ENCODE data around the gene FBXL22. TPM values are rescaled to one million over a fixed set of nuclear protein-coding genes. Genes with fewer than 3 reads are reported as not detected.
"Not testable (repeated sequence)": the region's sequence is repeated elsewhere in the genome, so short reads cannot be mapped to it uniquely, and the experiment has no call there.

Gene FBXL22
- total RNA-seq, 1 donor from 2014 or later: 0.34 TPM

DNA sequence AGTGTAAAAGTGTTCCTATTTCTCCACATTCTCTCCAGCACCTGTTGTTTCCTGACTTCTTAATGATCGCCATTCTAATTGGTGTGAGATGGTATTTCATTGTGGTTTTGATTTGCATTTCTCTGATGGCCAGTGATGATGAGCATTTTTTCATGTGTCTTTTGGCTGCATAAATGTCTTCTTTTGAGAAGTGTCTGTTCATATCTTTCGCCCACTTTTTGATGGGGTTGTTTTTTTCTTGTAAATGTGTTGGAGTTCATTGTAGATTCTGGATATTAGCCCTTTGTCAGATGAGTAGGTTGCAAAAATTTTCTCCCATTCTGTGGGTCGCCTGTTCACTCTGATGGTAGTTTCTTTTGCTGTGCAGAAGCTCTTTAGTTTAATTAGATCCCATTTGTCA is 20.4 kb downstream of the FBXL22 start:
- not testable (repeated sequence) for H3K4me3 Mint-ChIP-seq (ENCODE audit: unreplicated experiment); H3K4me1 Mint-ChIP-seq (ENCODE audit: low read depth, unreplicated experiment); H3K9ac ChIP-seq (ENCODE audit: low read length); H3K9me3 ChIP-seq (ENCODE audit: insufficient read depth, low read depth, low read length); H2AFZ ChIP-seq (ENCODE audit: low read depth, low read length); H3K36me3 ChIP-seq (ENCODE audit: insufficient read depth, low read length); H4K20me1 ChIP-seq (ENCODE audit: insufficient read depth, low read length); DNase-seq (ENCODE audit: low read depth); H3K9me3 Mint-ChIP-seq (ENCODE audit: unreplicated experiment); H3K4me2 ChIP-seq (ENCODE audit: low read length); H3K4me1 ChIP-seq (ENCODE audit: insufficient read depth, low read length); H3K27me3 Mint-ChIP-seq (ENCODE audit: low read depth, unreplicated experiment); H3K27me3 ChIP-seq (ENCODE audit: insufficient read depth, low read length); FAIRE-seq; H3K79me2 ChIP-seq (ENCODE audit: insufficient read depth, low read length); H3K27ac ChIP-seq (ENCODE audit: low read depth, low read length); H3K27ac Mint-ChIP-seq (ENCODE audit: unreplicated experiment); H3K4me3 ChIP-seq (ENCODE audit: insufficient read depth, low read depth, low read length)
- peaks cover 27% of the 10 kb centered on the region for H3K36me3 Mint-ChIP-seq (ENCODE audit: low read depth, unreplicated experiment)

DNA sequence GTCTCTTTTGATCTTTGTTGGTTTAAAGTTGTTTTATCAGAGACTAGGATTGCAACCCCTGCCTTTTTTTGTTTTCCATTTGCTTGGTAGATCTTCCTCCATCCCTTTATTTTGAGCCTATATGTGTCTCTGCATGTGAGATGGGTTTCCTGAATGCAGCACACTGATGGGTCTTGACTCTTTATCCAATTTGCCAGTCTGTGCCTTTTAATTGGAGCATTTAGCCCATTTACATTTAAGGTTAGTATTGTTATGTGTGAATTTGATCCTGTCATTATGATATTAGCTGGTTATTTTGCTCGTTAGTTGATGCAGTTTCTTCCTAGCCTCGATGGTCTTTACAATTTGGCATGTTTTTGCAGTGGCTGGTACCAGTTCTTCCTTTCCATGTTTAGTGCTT is 23.6 kb downstream of the FBXL22 start:
- H3K4me1 Mint-ChIP-seq (ENCODE audit: low read depth, unreplicated experiment); FAIRE-seq; H3K27ac Mint-ChIP-seq (ENCODE audit: unreplicated experiment); H3K9ac ChIP-seq (ENCODE audit: low read length); H4K20me1 ChIP-seq (ENCODE audit: insufficient read depth, low read length); H2AFZ ChIP-seq (ENCODE audit: low read depth, low read length); H3K79me2 ChIP-seq (ENCODE audit: insufficient read depth, low read length); H3K4me3 ChIP-seq (ENCODE audit: insufficient read depth, low read depth, low read length); DNase-seq (ENCODE audit: low read depth); H3K4me1 ChIP-seq (ENCODE audit: insufficient read depth, low read length); H3K9me3 Mint-ChIP-seq (ENCODE audit: unreplicated experiment); H3K27me3 Mint-ChIP-seq (ENCODE audit: low read depth, unreplicated experiment); H3K4me2 ChIP-seq (ENCODE audit: low read length); H3K27me3 ChIP-seq (ENCODE audit: insufficient read depth, low read length); H3K9me3 ChIP-seq (ENCODE audit: insufficient read depth, low read depth, low read length); H3K27ac ChIP-seq (ENCODE audit: low read depth, low read length); H3K4me3 Mint-ChIP-seq (ENCODE audit: unreplicated experiment): not testable (repeated sequence)
- peaks cover 18% of the 10 kb centered on the region for H3K36me3 Mint-ChIP-seq (ENCODE audit: low read depth, unreplicated experiment)
- peaks cover 22% of the 10 kb centered on the region for H3K36me3 ChIP-seq (ENCODE audit: insufficient read depth, low read length)

DNA sequence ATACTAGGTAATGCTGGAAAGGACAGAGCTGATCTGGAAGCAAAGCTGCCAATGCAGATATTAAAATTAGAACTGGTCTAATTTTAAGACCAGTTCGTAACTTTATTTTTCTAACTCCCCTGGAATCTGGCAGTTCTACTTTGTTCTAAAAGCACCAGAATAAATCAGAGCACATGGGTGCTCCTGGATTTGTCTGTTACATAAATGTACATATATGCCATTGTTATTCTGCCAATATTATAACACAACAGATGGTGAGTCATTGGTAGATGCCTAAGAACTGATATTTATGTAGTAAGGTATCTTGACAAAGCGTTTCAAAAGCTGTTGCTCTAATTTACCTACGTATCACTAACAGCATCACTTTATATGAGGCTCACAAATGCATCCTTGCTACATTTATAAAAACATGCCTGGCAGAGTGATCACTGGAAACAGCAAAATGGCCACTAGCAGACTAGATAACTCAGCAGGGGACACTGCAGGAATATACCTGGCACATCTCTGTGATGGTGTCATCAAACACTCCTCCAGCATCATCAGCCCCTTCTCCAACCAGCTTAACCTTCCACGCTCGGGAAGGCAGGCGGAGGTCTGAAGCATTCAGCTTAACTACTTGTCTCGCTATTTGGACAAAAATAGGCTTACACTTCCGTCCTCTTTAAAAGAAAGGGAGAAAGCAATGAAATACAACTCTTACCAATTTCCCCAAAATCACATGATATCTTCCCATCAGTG is 26.2 kb downstream of the FBXL22 start:
- H3K79me2 ChIP-seq (ENCODE audit: insufficient read depth, low read length): no peaks in the 10 kb centered on the region
- H3K27me3 ChIP-seq (ENCODE audit: insufficient read depth, low read length): no peaks in the 10 kb centered on the region
- FAIRE-seq (no peak), DNase-seq (ENCODE audit: low read depth) (no peak)
- H3K9me3 ChIP-seq (ENCODE audit: insufficient read depth, low read depth, low read length): no peaks in the 10 kb centered on the region
- Mint-ChIP-seq H3K9me3 (ENCODE audit: unreplicated experiment) (no peaks in the 10 kb centered on the region), H3K4me3 (ENCODE audit: unreplicated experiment) (no peak overlapping the region), H3K27ac (ENCODE audit: unreplicated experiment) (no peak overlapping the region), H3K27me3 (ENCODE audit: low read depth, unreplicated experiment) (no peaks in the 10 kb centered on the region), H3K36me3 (ENCODE audit: low read depth, unreplicated experiment) (peaks cover 14% of the 10 kb centered on the region), H3K4me1 (ENCODE audit: low read depth, unreplicated experiment) (no peaks in the 10 kb centered on the region)
- no peak overlapping the region for H3K27ac ChIP-seq (ENCODE audit: low read depth, low read length)
- H3K36me3 ChIP-seq (ENCODE audit: insufficient read depth, low read length): peaks cover 34% of the 10 kb centered on the region
- H3K9ac ChIP-seq (ENCODE audit: low read length): no peak overlapping the region
- no peaks in the 10 kb centered on the region for H3K4me1 ChIP-seq (ENCODE audit: insufficient read depth, low read length)
- H2AFZ ChIP-seq (ENCODE audit: low read depth, low read length): no peak overlapping the region
- H3K4me3 ChIP-seq (ENCODE audit: insufficient read depth, low read depth, low read length): no peak overlapping the region
- H3K4me2 ChIP-seq (ENCODE audit: low read length): no peak overlapping the region
- H4K20me1 ChIP-seq (ENCODE audit: insufficient read depth, low read length): no peaks in the 10 kb centered on the region
- no peak for TF ChIP-seq EZH2 (IDR thresholded peaks at IDR 0.05; ENCODE audit: insufficient read depth, low read length)
- TF ChIP-seq, protein P1, sequence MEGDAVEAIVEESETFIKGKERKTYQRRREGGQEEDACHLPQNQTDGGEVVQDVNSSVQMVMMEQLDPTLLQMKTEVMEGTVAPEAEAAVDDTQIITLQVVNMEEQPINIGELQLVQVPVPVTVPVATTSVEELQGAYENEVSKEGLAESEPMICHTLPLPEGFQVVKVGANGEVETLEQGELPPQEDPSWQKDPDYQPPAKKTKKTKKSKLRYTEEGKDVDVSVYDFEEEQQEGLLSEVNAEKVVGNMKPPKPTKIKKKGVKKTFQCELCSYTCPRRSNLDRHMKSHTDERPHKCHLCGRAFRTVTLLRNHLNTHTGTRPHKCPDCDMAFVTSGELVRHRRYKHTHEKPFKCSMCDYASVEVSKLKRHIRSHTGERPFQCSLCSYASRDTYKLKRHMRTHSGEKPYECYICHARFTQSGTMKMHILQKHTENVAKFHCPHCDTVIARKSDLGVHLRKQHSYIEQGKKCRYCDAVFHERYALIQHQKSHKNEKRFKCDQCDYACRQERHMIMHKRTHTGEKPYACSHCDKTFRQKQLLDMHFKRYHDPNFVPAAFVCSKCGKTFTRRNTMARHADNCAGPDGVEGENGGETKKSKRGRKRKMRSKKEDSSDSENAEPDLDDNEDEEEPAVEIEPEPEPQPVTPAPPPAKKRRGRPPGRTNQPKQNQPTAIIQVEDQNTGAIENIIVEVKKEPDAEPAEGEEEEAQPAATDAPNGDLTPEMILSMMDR (IDR thresholded peaks at IDR 0.05; ENCODE audit: insufficient read depth, low read depth, low read length): no peak

Measured in astrocyte (in vitro differentiated cells and primary cell).